Loucy (cell line): ENCODE results near the gene PEX14.

ENCODE experiments used
- H2AFZ ChIP-seq: fragments of 200-600 bp; sonication (generic); 2 replicates; pipeline ENCODE4 v1.6.0; 2016; ENCODE audit warnings: antibody characterized with exemption, mild to moderate bottlenecking, low read length, moderate library complexity
- H3F3A ChIP-seq: fragments of 200-600 bp; 2 replicates; pipeline ENCODE4 v1.6.0; 2016; ENCODE audit warnings: antibody characterized with exemption, low read depth, mild to moderate bottlenecking
- H3K27me3 ChIP-seq: fragments of 200-600 bp; sonication (generic); 2 replicates; pipeline ENCODE4 v1.6.1; 2014; ENCODE audit warnings: low read length, mild to moderate bottlenecking; ENCODE audit not compliant: insufficient read depth, poor library complexity, severe bottlenecking
- H3K36me3 ChIP-seq: fragments of 200-600 bp; sonication (generic); 2 replicates; pipeline ENCODE4 v1.6.1; 2016; ENCODE audit warnings: low read length; ENCODE audit not compliant: insufficient read depth
- H3K4me1 ChIP-seq: fragments of 200-600 bp; sonication (generic); 2 replicates; pipeline ENCODE4 v1.5.1; 2014; ENCODE audit warnings: low read length, mild to moderate bottlenecking; ENCODE audit not compliant: insufficient read depth, poor library complexity, severe bottlenecking
- H3K4me2 ChIP-seq: fragments of 200-600 bp; sonication (generic); 2 replicates; pipeline ENCODE4 v1.6.0; 2014; ENCODE audit warnings: antibody characterized with exemption, low read length, low read depth, mild to moderate bottlenecking; ENCODE audit not compliant: poor library complexity, severe bottlenecking
- H3K4me3 ChIP-seq: fragments of 200-600 bp; sonication (generic); 2 replicates; pipeline ENCODE4 v1.5.1; 2014; ENCODE audit warnings: low read length, mild to moderate bottlenecking, mixed read lengths; ENCODE audit not compliant: poor library complexity, severe bottlenecking
- H3K79me2 ChIP-seq: fragments of 200-600 bp; sonication (generic); 2 replicates; pipeline ENCODE4 v1.6.1; 2014; ENCODE audit warnings: low read length; ENCODE audit not compliant: insufficient read depth
- H3K9ac ChIP-seq: fragments of 200-600 bp; sonication (generic); 2 replicates; pipeline ENCODE4 v1.6.0; 2014; ENCODE audit warnings: mild to moderate bottlenecking, low read depth, low read length, moderate library complexity; ENCODE audit not compliant: poor library complexity, severe bottlenecking
- H3K9me2 ChIP-seq: fragments of 200-600 bp; sonication (generic); replicated peaks from 2 replicates; pipeline ENCODE4 v1.6.1; 2016; ENCODE audit warnings: low read depth, low read length, mixed read lengths
- H3K9me3 ChIP-seq: fragments of 200-600 bp; sonication (generic); 2 replicates; pipeline ENCODE4 v1.6.1; 2014; ENCODE audit warnings: mild to moderate bottlenecking, antibody characterized with exemption, low read length, low read depth; ENCODE audit not compliant: insufficient read depth
- H4K20me1 ChIP-seq: fragments of 200-600 bp; sonication (generic); 2 replicates; pipeline ENCODE4 v1.6.0; 2014; ENCODE audit warnings: antibody characterized with exemption, low read length, mild to moderate bottlenecking; ENCODE audit not compliant: insufficient read depth, poor library complexity, severe bottlenecking
- CTCF ChIP-seq: fragments of 200-600 bp; sonication (generic); conservative IDR thresholded peaks from 2 replicates; pipeline ENCODE4 v1.5.1; 2014; ENCODE audit warnings: mild to moderate bottlenecking, antibody characterized with exemption, low read length
- EZH2phosphoT487 ChIP-seq: fragments of 200-600 bp; IDR thresholded peaks from 2 replicates; pipeline ENCODE4 v1.6.1; 2018; ENCODE audit warnings: antibody characterized with exemption, mild to moderate bottlenecking, moderate library complexity, borderline replicate concordance

PEX14 gene

GRCh38 chr1:10553118-10553517 lies 78.4 kb downstream of the PEX14 start:
- peak overlapping the region; percentile 80 for H3K4me2 ChIP-seq
- H3K9me2 ChIP-seq = no peaks in the 10 kb centered on the region
- peak overlapping the region; percentile 66 for H2AFZ ChIP-seq
- no peaks in the 10 kb centered on the region for H3F3A ChIP-seq
- H3K9me3 ChIP-seq = no peaks in the 10 kb centered on the region
- H3K79me2 ChIP-seq = peaks cover 32% of the 10 kb centered on the region; the same call in 1 of the 2 replicates
- H3K4me1 ChIP-seq = peaks cover 33% of the 10 kb centered on the region
- no peaks in the 10 kb centered on the region for H3K27me3 ChIP-seq
- TF ChIP-seq CTCF = no peak
- no peak for TF ChIP-seq EZH2phosphoT487
- peaks cover 3% of the 10 kb centered on the region; the same call in 1 of the 2 replicates for H3K36me3 ChIP-seq
- H4K20me1 ChIP-seq = no peaks in the 10 kb centered on the region
- peak overlapping the region; percentile 79 for H3K9ac ChIP-seq
- peak overlapping the region; percentile 66 for H3K4me3 ChIP-seq

GRCh38 chr1:10555635-10556429 lies 81.1 kb downstream of the PEX14 start:
- H3K9ac ChIP-seq = no peak overlapping the region

GRCh38 chr1:10556430-10557005 lies 81.8 kb downstream of the PEX14 start:
- H3K9ac ChIP-seq = no peak overlapping the region
- no peaks in the 10 kb centered on the region for H3K36me3 ChIP-seq
- no peak overlapping the region for H3K4me2 ChIP-seq
- peaks cover 45% of the 10 kb centered on the region; the same call in 1 of the 2 replicates for H3K79me2 ChIP-seq
- H3K27me3 ChIP-seq = no peaks in the 10 kb centered on the region
- H2AFZ ChIP-seq = no peak overlapping the region
- H3K4me3 ChIP-seq = no peak overlapping the region
- H3K9me3 ChIP-seq = no peaks in the 10 kb centered on the region
- peaks cover 33% of the 10 kb centered on the region for H3K4me1 ChIP-seq
- H3F3A ChIP-seq = no peaks in the 10 kb centered on the region
- H4K20me1 ChIP-seq = no peaks in the 10 kb centered on the region
- H3K9me2 ChIP-seq = no peaks in the 10 kb centered on the region
- TF ChIP-seq EZH2phosphoT487 = no peak
- TF ChIP-seq CTCF = no peak

More at GRCh38 chr1:10555635-10556429, 81.1 kb downstream of the PEX14 start:
- Histone ChIP-seq H3K4me3 (no peak overlapping the region), H2AFZ (no peak overlapping the region), H3K79me2 (peaks cover 38% of the 10 kb centered on the region; the same call in 1 of the 2 replicates), H3K9me3 (no peaks in the 10 kb centered on the region), H3K4me1 (peaks cover 33% of the 10 kb centered on the region), H3F3A (no peaks in the 10 kb centered on the region), H3K9me2 (no peaks in the 10 kb centered on the region), H3K36me3 (peaks cover 3% of the 10 kb centered on the region; the same call in 1 of the 2 replicates), H4K20me1 (no peaks in the 10 kb centered on the region), H3K4me2 (no peak overlapping the region), H3K27me3 (no peaks in the 10 kb centered on the region)
- TF ChIP-seq EZH2phosphoT487 (no peak), CTCF (no peak)
